ENCODE results near the gene TMEM198. TPM values are rescaled to one million over a fixed set of nuclear protein-coding genes. Genes with fewer than 3 reads are reported as not detected.
A peak's percentile ranks its signal among the peaks of the same experiment; 100 is the strongest.

The TMEM198 gene
- total and polyA plus RNA-seq, 7 donors, result 0.61 to 3.7 (median 2.1) TPM

DNA sequence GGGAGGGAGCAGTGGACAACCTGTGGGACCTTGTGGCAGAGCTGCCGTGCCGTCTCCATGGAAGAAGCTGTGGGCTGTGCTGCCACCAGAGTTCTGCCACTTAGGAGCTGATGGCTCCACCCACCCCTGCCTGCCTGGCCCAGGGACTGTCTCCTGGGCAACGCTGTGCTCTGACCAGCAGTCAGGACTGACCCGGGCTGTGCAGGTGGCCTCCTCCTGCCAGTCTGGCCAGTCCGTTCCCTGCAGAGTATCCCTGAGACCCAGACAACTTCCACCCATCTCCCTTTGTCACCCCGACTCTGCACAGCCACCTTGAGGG, 16.8 kb upstream of the TMEM198 start:
- peak in 1 of 4 donors; percentile 45 for ATAC-seq
- peaks cover 0 to 35% (median 7%) of the 10 kb centered on the region in 3 donors for H3K27me3 ChIP-seq (ENCODE audit: insufficient read depth in 3 of 3, low read length in 2 of 3)
- no peaks in the 10 kb centered on the region for H3K4me1 ChIP-seq
- no peaks in the 10 kb centered on the region for H3K9me3 ChIP-seq
- intact Hi-C loops (cut with DNase I), result loop anchor here in 1 of 2 donors (1.0 to 5.0 kb wide), 2 partner anchors 50 to 124 kb away; no protein-coding TSS in a partner anchor
- H3K27ac ChIP-seq, result no peak overlapping the region
- WGBS, 3 donors, result 27 to 44% (median 32%) methylated on average over 6 of the region's 6 CpGs
- H3K36me3 ChIP-seq (ENCODE audit: insufficient read depth in 1 of 2, low read depth in 1 of 2), result no peaks in the 10 kb centered on the region
- no peak for TF ChIP-seq CTCF (IDR thresholded peaks at IDR 0.05)
- no peak overlapping the region for H3K4me3 ChIP-seq
- no peak for DNase-seq

- 54 to 61% (median 58%) methylated on average over 5 of the region's 5 CpGs for WGBS, 3 donors
- no peaks in the 10 kb centered on the region for H3K4me1 ChIP-seq
- H3K4me3 ChIP-seq, result no peak overlapping the region
- no peak for DNase-seq
- peaks cover 0 to 32% (median 5%) of the 10 kb centered on the region in 3 donors for H3K27me3 ChIP-seq (ENCODE audit: insufficient read depth in 3 of 3, low read length in 2 of 3)
- no peak for ATAC-seq
- no peak for TF ChIP-seq CTCF (IDR thresholded peaks at IDR 0.05)
- H3K9me3 ChIP-seq, result no peaks in the 10 kb centered on the region
- intact Hi-C loops (cut with DNase I), result loop anchor here in 1 of 2 donors (1.0 to 5.0 kb wide), 2 partner anchors 50 to 124 kb away; no protein-coding TSS in a partner anchor
- no peak overlapping the region for H3K27ac ChIP-seq
- no peaks in the 10 kb centered on the region for H3K36me3 ChIP-seq (ENCODE audit: insufficient read depth in 1 of 2, low read depth in 1 of 2)
Measured at GRCh38 chr2:219527472-219527871, 16.4 kb upstream of the TMEM198 start.

GRCh38 chr2:219530048-219530963, 13.5 kb upstream of the TMEM198 start:
- DNase-seq, result peak; percentile 81 to 95
- ATAC-seq, result peak; percentile 91 to 97 (median 92)
- H3K9me3 ChIP-seq, result no peaks in the 10 kb centered on the region
- intact Hi-C loops (cut with DNase I), result loop anchor here (2.0 to 10.0 kb wide), 3 partner anchors 36 to 366 kb away; partner anchors contain the start of gene NHEJ1 (in 1 of the 2)
- peaks cover 0 to 12% (median 0%) of the 10 kb centered on the region in 3 donors for H3K27me3 ChIP-seq (ENCODE audit: insufficient read depth in 3 of 3, low read length in 2 of 3)
- no peaks in the 10 kb centered on the region for H3K4me1 ChIP-seq
- no peak overlapping the region for H3K27ac ChIP-seq
- H3K36me3 ChIP-seq (ENCODE audit: insufficient read depth in 1 of 2, low read depth in 1 of 2), result no peaks in the 10 kb centered on the region
- 14 to 17% (median 14%) methylated on average over 18 to 21 of the region's 21 CpGs for WGBS, 3 donors
- TF ChIP-seq CTCF (IDR thresholded peaks at IDR 0.05), result peak; percentile 97
- peak overlapping the region; percentile 35 for H3K4me3 ChIP-seq

DNA sequence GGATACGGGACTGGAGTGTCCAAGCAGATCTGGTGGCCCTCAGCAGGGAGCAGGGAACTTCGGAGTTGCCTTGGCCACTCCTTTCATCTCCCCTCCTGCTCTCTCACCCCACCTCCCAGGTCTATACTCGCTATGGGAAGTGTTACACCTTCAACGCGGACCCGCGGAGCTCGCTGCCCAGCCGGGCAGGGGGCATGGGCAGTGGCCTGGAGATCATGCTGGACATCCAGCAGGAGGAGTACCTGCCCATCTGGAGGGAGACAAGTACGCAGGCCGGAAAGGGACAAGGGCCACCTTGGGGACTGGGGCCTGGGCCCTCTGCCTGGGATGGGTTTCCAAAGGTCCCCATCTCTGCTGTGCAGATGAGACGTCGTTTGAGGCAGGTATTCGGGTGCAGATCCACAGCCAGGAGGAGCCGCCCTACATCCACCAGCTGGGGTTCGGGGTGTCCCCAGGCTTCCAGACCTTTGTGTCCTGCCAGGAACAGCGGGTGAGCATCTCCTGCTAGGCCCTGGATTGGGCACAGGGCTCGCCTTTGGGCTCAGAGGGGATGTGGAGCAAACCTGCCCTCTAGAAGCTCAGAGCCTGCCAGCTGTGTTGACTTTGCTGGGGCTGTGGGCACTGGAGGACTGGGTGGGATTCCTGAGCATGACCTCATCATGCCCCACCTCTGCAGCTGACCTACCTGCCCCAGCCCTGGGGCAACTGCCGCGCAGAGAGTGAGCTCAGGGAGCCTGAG, 12.0 kb upstream of the TMEM198 start:
- H3K4me3 ChIP-seq, result no peak overlapping the region
- DNase-seq (no peak), ATAC-seq (no peak)
- no peaks in the 10 kb centered on the region for H3K4me1 ChIP-seq
- H3K9me3 ChIP-seq, result no peaks in the 10 kb centered on the region
- WGBS, 3 donors, result 77 to 86% (median 80%) methylated on average over 20 of the region's 20 CpGs
- H3K27me3 ChIP-seq (ENCODE audit: insufficient read depth in 3 of 3, low read length in 2 of 3), result peaks cover 0 to 12% (median 0%) of the 10 kb centered on the region in 3 donors
- no peak overlapping the region for H3K27ac ChIP-seq
- intact Hi-C loops (cut with DNase I), result loop anchor here (2.0 to 10.0 kb wide), 3 partner anchors 37 to 367 kb away; partner anchors contain the start of gene NHEJ1 (in 1 of the 2)
- no peak for TF ChIP-seq CTCF (IDR thresholded peaks at IDR 0.05)
- H3K36me3 ChIP-seq (ENCODE audit: insufficient read depth in 1 of 2, low read depth in 1 of 2), result no peaks in the 10 kb centered on the region

Data from psoas muscle (tissue), 8 donors.